NCI-H526 (cell line): ENCODE data around the gene CLCF1.
A peak's percentile ranks its signal among the peaks of the same experiment; 100 is the strongest.
"Not testable (repeated sequence)": the region's sequence is repeated elsewhere in the genome, so short reads cannot be mapped to it uniquely, and the experiment has no call there.

Experiments used
- DNase-seq, 2 experiments: peaks; one replicate each; lab custom pipeline; 2025; lab: John Stamatoyannopoulos, UW

Gene CLCF1

GRCh38 chr11:67408437-67409200 lies 35.2 kb upstream of the CLCF1 start:
- no peak for DNase-seq

GRCh38 chr11:67407688-67408163 lies 34.3 kb upstream of the CLCF1 start:
- DNase-seq = no peak

- peak in 1 of 2 experiments; percentile 60 for DNase-seq
These were observed 33.7 kb upstream of the CLCF1 start for GRCh38 chr11:67406969-67407687.

GRCh38 chr11:67406420-67406968 lies 33.1 kb upstream of the CLCF1 start:
- DNase-seq = no peak

- no peak for DNase-seq
These were observed 32.4 kb upstream of the CLCF1 start for GRCh38 chr11:67405688-67406339.

- no peak for DNase-seq
These were observed 31.8 kb upstream of the CLCF1 start for GRCh38 chr11:67405196-67405567.

- DNase-seq = no peak
These were observed 31.3 kb upstream of the CLCF1 start for GRCh38 chr11:67404515-67405195.

GRCh38 chr11:67403085-67403484 lies 29.7 kb upstream of the CLCF1 start:
- DNase-seq = not testable (repeated sequence)

GRCh38 chr11:67402192-67402839 lies 28.9 kb upstream of the CLCF1 start:
- not testable (repeated sequence) for DNase-seq

- DNase-seq = peak; percentile 58 to 95
These were observed 28.2 kb upstream of the CLCF1 start, which contains the start of gene PPP1CA for GRCh38 chr11:67401495-67402191. Gene PPP1CA (minus strand): TSS chr11:67401858. CDS start chr11:67401782, 76 bp downstream.

- peak in 1 of 2 experiments; percentile 46 for DNase-seq
These were observed 27.6 kb upstream of the CLCF1 start for GRCh38 chr11:67400942-67401494.

GRCh38 chr11:67400251-67400941 lies 27.0 kb upstream of the CLCF1 start:
- DNase-seq = no peak

GRCh38 chr11:67398661-67399563 lies 25.5 kb upstream of the CLCF1 start:
- no peak for DNase-seq

- no peak for DNase-seq
These were observed 24.7 kb upstream of the CLCF1 start for GRCh38 chr11:67397986-67398660.

GRCh38 chr11:67397536-67397935 lies 24.1 kb upstream of the CLCF1 start:
- DNase-seq = no peak

GRCh38 chr11:67396587-67397389 lies 23.4 kb upstream of the CLCF1 start:
- no peak for DNase-seq

GRCh38 chr11:67396259-67396581 lies 22.8 kb upstream of the CLCF1 start:
- no peak for DNase-seq
